A549 (cell line): ENCODE data around the gene LRP1. TPM values are rescaled to one million over a fixed set of nuclear protein-coding genes. Genes with fewer than 3 reads are reported as not detected.

ENCODE experiments used
- ATAC-seq, 2 experiments: fragments of 200-7000 bp in 1 of 2; fragments of >200 bp in 1 of 2; cut with Nextera tagmentation in 1 of 2; cut with Tn5 transposase in 1 of 2; 3 replicates each; pipeline versions ENCODE4 v1.8.0 to v1.9.1; 2018 to 2020; ENCODE audit warnings: mild to moderate bottlenecking in 1 of 2, moderate library complexity in 1 of 2
- CTCF ChIA-PET: fragments of 300-600 bp; sonication (Branson Sonifier 250); formaldehyde crosslinking; extraction: SDS; loops from one replicate; lab custom pipeline; 2021; ENCODE audit warnings: antibody characterized with exemption, inconsistent platforms; lab: Yijun Ruan, JAX
- POLR2A ChIA-PET: fragments of 350-600 bp; formaldehyde crosslinking; extraction: SDS; loops from one replicate; lab custom pipeline; 2021; ENCODE audit warnings: antibody characterized with exemption, inconsistent platforms; lab: Yijun Ruan, JAX
- DNase-seq, 2 experiments: peaks; one replicate each; pipeline versions ENCODE4 v3.0.0 to v3.0.0-alpha.2; 2011 to 2016; ENCODE audit warnings: low read depth in 1 of 2, low spot score in 1 of 2
- FAIRE-seq: peaks from 2 replicates; lab custom pipeline; 2011; peaks lifted over from hg19 to GRCh38; lab: Jason Lieb, UNC
- H3K27ac ChIP-seq, 2 experiments: fragments of >200 bp; sonication (Bioruptor Twin); formaldehyde crosslinking; 3 replicates each; pipeline ENCODE4 v1.5.1; 2016 to 2017
- H3K4me1 ChIP-seq: fragments of >200 bp; sonication (Bioruptor Twin); formaldehyde crosslinking; 3 replicates; pipeline ENCODE4 v1.6.1; 2016
- H3K4me2 ChIP-seq: fragments of >200 bp; sonication (Bioruptor Twin); formaldehyde crosslinking; 3 replicates; pipeline ENCODE4 v1.6.1; 2016
- H3K4me3 ChIP-seq: fragments of >200 bp; sonication (Bioruptor Twin); formaldehyde crosslinking; 3 replicates; pipeline ENCODE4 v1.5.1; 2016
- H3K9me3 ChIP-seq: fragments of >200 bp; sonication (Bioruptor Twin); formaldehyde crosslinking; 3 replicates; pipeline ENCODE4 v1.6.1; 2016
- BCL3 ChIP-seq: fragments of >200 bp; sonication (Bioruptor Twin); formaldehyde crosslinking; IDR thresholded peaks from 3 replicates; pipeline ENCODE4 v1.6.1; 2016
- BHLHE40 ChIP-seq: IDR thresholded peaks from 2 replicates; pipeline ENCODE4 v1.6.1; 2012; ENCODE audit warnings: low read depth, low read length, inconsistent platforms
- CHD2 ChIP-seq: fragments of 150-350 bp; IDR thresholded peaks from 2 replicates; pipeline ENCODE4 v1.6.1; 2014; ENCODE audit warnings: low read length; ENCODE audit not compliant: partially characterized antibody
- CHD4 ChIP-seq: fragments of 200-600 bp; sonication (generic); IDR thresholded peaks from 2 replicates; pipeline ENCODE4 v1.6.1; 2016; ENCODE audit warnings: antibody characterized with exemption, mild to moderate bottlenecking, borderline replicate concordance
- E2F6 ChIP-seq: IDR thresholded peaks from 2 replicates; pipeline ENCODE4 v1.6.1; 2012; ENCODE audit warnings: low read depth, borderline replicate concordance
- ESRRA ChIP-seq: fragments of 150-350 bp; IDR thresholded peaks from 2 replicates; pipeline ENCODE4 v1.6.1; 2014; ENCODE audit warnings: mild to moderate bottlenecking, low read length, borderline replicate concordance
- FOSL2 ChIP-seq, 2 experiments: fragments of 450-650 bp in 1 of 2; fragments of >200 bp in 1 of 2; sonication (Bioruptor Twin) in 1 of 2; formaldehyde crosslinking; IDR thresholded peaks; 2 replicates each; pipeline versions ENCODE4 v1.5.0 to v1.6.1; 2016 to 2020; ENCODE audit warnings: mild to moderate bottlenecking in 1 of 2, moderate library complexity in 1 of 2
- HMGXB4 ChIP-seq: fragments of 250-450 bp; sonication (Bioruptor Pico); IDR thresholded peaks from 2 replicates; pipeline ENCODE4 v1.5.0; 2021; ENCODE audit warnings: mild to moderate bottlenecking, moderate library complexity, borderline replicate concordance
- HOXB13 ChIP-seq: fragments of 250-450 bp; sonication (Bioruptor Pico); IDR thresholded peaks from 2 replicates; pipeline ENCODE4 v1.5.0; 2020; ENCODE audit warnings: low read depth, mild to moderate bottlenecking, moderate library complexity
- HOXB5 ChIP-seq: fragments of 250-450 bp; sonication (Bioruptor Pico); IDR thresholded peaks from 2 replicates; pipeline ENCODE4 v1.5.0; 2020; ENCODE audit warnings: mild to moderate bottlenecking, moderate library complexity
- KDM5A ChIP-seq: fragments of 200-600 bp; sonication (generic); IDR thresholded peaks from 2 replicates; pipeline ENCODE4 v1.6.1; 2016; ENCODE audit warnings: antibody characterized with exemption, mild to moderate bottlenecking
- MAFK ChIP-seq: fragments of 450-650 bp; IDR thresholded peaks from 2 replicates; pipeline ENCODE4 v1.6.1; 2014; ENCODE audit not compliant: partially characterized antibody
- MAX ChIP-seq: IDR thresholded peaks from 2 replicates; pipeline ENCODE4 v1.6.1; 2012
- MAZ ChIP-seq: fragments of 150-350 bp; IDR thresholded peaks from 2 replicates; pipeline ENCODE4 v1.6.1; 2014; ENCODE audit warnings: antibody characterized with exemption, low read depth, low read length, borderline replicate concordance
- MYC ChIP-seq: IDR thresholded peaks from 2 replicates; pipeline ENCODE4 v1.6.1; 2012; ENCODE audit warnings: mild to moderate bottlenecking, inconsistent platforms, low read length, improper control_type of control experiment, borderline replicate concordance
- NFE2L2 ChIP-seq: fragments of 150-350 bp; conservative IDR thresholded peaks from 2 replicates; pipeline ENCODE4 v1.6.1; 2014; ENCODE audit warnings: low read length
- PBX3 ChIP-seq: IDR thresholded peaks from 2 replicates; pipeline ENCODE4 v1.6.1; 2012
- RARB ChIP-seq: fragments of 250-450 bp; sonication (Bioruptor Pico); IDR thresholded peaks from 2 replicates; pipeline ENCODE4 v1.8.0; 2021; ENCODE audit warnings: mild to moderate bottlenecking, moderate library complexity
- RNF2 ChIP-seq: fragments of 200-600 bp; sonication (generic); IDR thresholded peaks from 2 replicates; pipeline ENCODE4 v1.6.1; 2016; ENCODE audit warnings: low read depth, mild to moderate bottlenecking, antibody characterized with exemption, moderate library complexity, borderline replicate concordance
- SMC3 ChIP-seq: fragments of >200 bp; sonication (Bioruptor Twin); formaldehyde crosslinking; IDR thresholded peaks from 3 replicates; pipeline ENCODE4 v1.6.1; 2018; ENCODE audit warnings: inconsistent platforms
- TFCP2L1 ChIP-seq: fragments of 250-450 bp; sonication (Bioruptor Pico); IDR thresholded peaks from 2 replicates; pipeline ENCODE4 v1.5.0; 2021; ENCODE audit warnings: mild to moderate bottlenecking
- ZNF302 ChIP-seq: fragments of 250-450 bp; sonication (Bioruptor Pico); IDR thresholded peaks from 2 replicates; pipeline ENCODE4 v1.9.0; 2021; ENCODE audit warnings: inconsistent platforms, mild to moderate bottlenecking, moderate library complexity
- WGBS: methylation state at CpG from one replicate; pipeline ENCODE4 v1.1.6; 2017; ENCODE audit errors: missing lambda C conversion rate; 5-methylcytosine and 5-hydroxymethylcytosine counted together
- polyA plus RNA-seq, 4 experiments: library from polyadenylated mRNA; depleted of rRNA in 3 of 4; stranded (reverse); fragments of >200 nt; fragmentation: RNase III in 1 of 4; extraction: RNeasy Plus Mini Kit Qiagen cat#74134 plus additional on column Dnase treatment in 1 of 4; gene quantifications; 2 replicates in 3 of 4; 3 replicates in 1 of 4; pipeline ENCODE4 v1.2.3, GENCODE V29; 2011 to 2017
- TF ChIP-seq, protein P1 (sequence below): fragments of 200-600 bp; sonication (generic); IDR thresholded peaks from 2 replicates; pipeline ENCODE4 v1.6.1; 2016; ENCODE audit warnings: antibody characterized with exemption, mild to moderate bottlenecking, moderate library complexity
- TF ChIP-seq, protein P2 (sequence below): fragments of >200 bp; sonication (Bioruptor Twin); formaldehyde crosslinking; IDR thresholded peaks from 2 replicates; pipeline ENCODE4 v1.6.1; 2016

LRP1 gene
- polyA plus RNA-seq, 2 of the 4 experiments (the other 2 are of a cell fraction), result 5.6 to 9.4 TPM

- CTCF ChIA-PET, result interaction anchor here (0.8 to 16.2 kb wide), 7 partner anchors 11 to 98 kb away, joined by 3 to 180 read pairs (median 4); no protein-coding TSS in a partner anchor
- no peak for FAIRE-seq
- 89% methylated on average over 14 of the region's 14 CpGs for WGBS
Observed at GRCh38 chr12:57160741-57161140, 32.5 kb downstream of the LRP1 start.

GRCh38 chr12:57161491-57161890 lies 33.2 kb downstream of the LRP1 start:
- TF ChIP-seq CHD2 (no peak), TFCP2L1 (CRISPR knock-in tag) (no peak), HOXB13 (no peak), CHD4 (no peak), HMGXB4 (no peak), MAX (no peak), RNF2 (no peak), RARB (CRISPR knock-in tag) (no peak), KDM5A (no peak), ESRRA (no peak)
- TF ChIP-seq, protein P1, sequence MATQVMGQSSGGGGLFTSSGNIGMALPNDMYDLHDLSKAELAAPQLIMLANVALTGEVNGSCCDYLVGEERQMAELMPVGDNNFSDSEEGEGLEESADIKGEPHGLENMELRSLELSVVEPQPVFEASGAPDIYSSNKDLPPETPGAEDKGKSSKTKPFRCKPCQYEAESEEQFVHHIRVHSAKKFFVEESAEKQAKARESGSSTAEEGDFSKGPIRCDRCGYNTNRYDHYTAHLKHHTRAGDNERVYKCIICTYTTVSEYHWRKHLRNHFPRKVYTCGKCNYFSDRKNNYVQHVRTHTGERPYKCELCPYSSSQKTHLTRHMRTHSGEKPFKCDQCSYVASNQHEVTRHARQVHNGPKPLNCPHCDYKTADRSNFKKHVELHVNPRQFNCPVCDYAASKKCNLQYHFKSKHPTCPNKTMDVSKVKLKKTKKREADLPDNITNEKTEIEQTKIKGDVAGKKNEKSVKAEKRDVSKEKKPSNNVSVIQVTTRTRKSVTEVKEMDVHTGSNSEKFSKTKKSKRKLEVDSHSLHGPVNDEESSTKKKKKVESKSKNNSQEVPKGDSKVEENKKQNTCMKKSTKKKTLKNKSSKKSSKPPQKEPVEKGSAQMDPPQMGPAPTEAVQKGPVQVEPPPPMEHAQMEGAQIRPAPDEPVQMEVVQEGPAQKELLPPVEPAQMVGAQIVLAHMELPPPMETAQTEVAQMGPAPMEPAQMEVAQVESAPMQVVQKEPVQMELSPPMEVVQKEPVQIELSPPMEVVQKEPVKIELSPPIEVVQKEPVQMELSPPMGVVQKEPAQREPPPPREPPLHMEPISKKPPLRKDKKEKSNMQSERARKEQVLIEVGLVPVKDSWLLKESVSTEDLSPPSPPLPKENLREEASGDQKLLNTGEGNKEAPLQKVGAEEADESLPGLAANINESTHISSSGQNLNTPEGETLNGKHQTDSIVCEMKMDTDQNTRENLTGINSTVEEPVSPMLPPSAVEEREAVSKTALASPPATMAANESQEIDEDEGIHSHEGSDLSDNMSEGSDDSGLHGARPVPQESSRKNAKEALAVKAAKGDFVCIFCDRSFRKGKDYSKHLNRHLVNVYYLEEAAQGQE, result no peak
- CTCF ChIA-PET, result interaction anchor here (0.9 to 16.2 kb wide), 5 partner anchors 11 to 124 kb away, joined by 3 to 180 read pairs (median 27); no protein-coding TSS in a partner anchor

More at GRCh38 chr12:57160741-57161140, 32.5 kb downstream of the LRP1 start:
- H3K9me3 ChIP-seq, result no peaks in the 10 kb centered on the region
- no peak overlapping the region for H3K4me3 ChIP-seq
- H3K4me2 ChIP-seq, result no peak overlapping the region
- no peak for TF ChIP-seq NFE2L2
- no peak for TF ChIP-seq ESRRA
- TF ChIP-seq HOXB5 (CRISPR knock-in tag), result no peak
- TF ChIP-seq CHD2, result no peak
- no peak for TF ChIP-seq E2F6
- TF ChIP-seq MYC, result no peak
- no peak for TF ChIP-seq BCL3
- TF ChIP-seq MAZ, result no peak
- no peak for TF ChIP-seq BHLHE40
- TF ChIP-seq TFCP2L1 (CRISPR knock-in tag), result no peak
- TF ChIP-seq SMC3, result no peak
- TF ChIP-seq MAFK, result no peak
- TF ChIP-seq, protein P2, sequence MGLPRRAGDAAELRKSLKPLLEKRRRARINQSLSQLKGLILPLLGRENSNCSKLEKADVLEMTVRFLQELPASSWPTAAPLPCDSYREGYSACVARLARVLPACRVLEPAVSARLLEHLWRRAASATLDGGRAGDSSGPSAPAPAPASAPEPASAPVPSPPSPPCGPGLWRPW, result no peak
- no peak for TF ChIP-seq PBX3
- TF ChIP-seq ZNF302, result no peak
- TF ChIP-seq MAX, result no peak
- no peak for TF ChIP-seq FOSL2 (IDR thresholded peaks at IDR 0.05)
- TF ChIP-seq FOSL2 (CRISPR knock-in tag; IDR thresholded peaks at IDR 0.05), result no peak
- no peak overlapping the region for H3K27ac ChIP-seq
- POLR2A ChIA-PET, result no interaction called here
- ATAC-seq, result no peak
- H3K4me1 ChIP-seq, result peaks cover 10% of the 10 kb centered on the region
- no peak for DNase-seq

More at GRCh38 chr12:57161491-57161890, 33.2 kb downstream of the LRP1 start:
- FAIRE-seq, result no peak
- POLR2A ChIA-PET, result interaction anchor here (0.5 kb wide), 1 partner anchor 34 kb away, joined by 4 read pairs; no protein-coding TSS in a partner anchor
- ATAC-seq, result no peak
- 83% methylated on average over 7 of the region's 7 CpGs for WGBS
- Histone ChIP-seq H3K9me3 (no peaks in the 10 kb centered on the region), H3K4me3 (no peak overlapping the region), H3K4me1 (peaks cover 17% of the 10 kb centered on the region), H3K27ac (no peak overlapping the region), H3K4me2 (no peak overlapping the region)
- no peak for DNase-seq
